Lower lobe of right lung (tissue), 2 donors: ENCODE results near the gene MBNL3. TPM values are rescaled to one million over a fixed set of nuclear protein-coding genes. Genes with fewer than 3 reads are reported as not detected.

ENCODE experiments used
- ATAC-seq, 2 donors: fragments of 200-7000 bp; cut with Tn5 transposase; one replicate each; pipeline ENCODE4 v1.9.1; 2020 to 2022; ENCODE audit warnings: mild to moderate bottlenecking in 2 of 2, moderate library complexity in 2 of 2
- DNase-seq: peaks from one replicate; pipeline ENCODE4 v3.0.0-alpha.2; 2020
- H3K27ac ChIP-seq: fragments of 200-600 bp; one replicate; pipeline ENCODE4 v1.8.0; 2022
- H3K27me3 ChIP-seq: fragments of 200-600 bp; one replicate; pipeline ENCODE4 v1.8.0; 2022; ENCODE audit warnings: low read depth
- H3K36me3 ChIP-seq: fragments of 200-600 bp; one replicate; pipeline ENCODE4 v1.8.0; 2022; ENCODE audit warnings: mild to moderate bottlenecking
- H3K4me1 ChIP-seq: fragments of 200-600 bp; one replicate; pipeline ENCODE4 v1.8.0; 2022
- H3K4me3 ChIP-seq: fragments of 200-600 bp; one replicate; pipeline ENCODE4 v1.8.0; 2022; ENCODE audit warnings: mild to moderate bottlenecking
- H3K9me3 ChIP-seq: fragments of 200-600 bp; one replicate; pipeline ENCODE4 v1.8.0; 2022
- CTCF ChIP-seq: fragments of 200-600 bp; IDR thresholded peaks from one replicate; pipeline ENCODE4 v1.8.0; 2022; ENCODE audit warnings: antibody characterized with exemption, mild to moderate bottlenecking
- intact Hi-C: fragments of 100-400 bp; cut with DNase I; formaldehyde crosslinking; loops from one replicate; pipeline ENCODE4 v1.11.0; 2022
- total RNA-seq: library from RNA; stranded (reverse); fragmentation: NEBNext Ultra II Directional; extraction: Animal tissue kit (Norgen Biotek cat#: 25700); gene quantifications from one replicate; pipeline ENCODE4 v1.2.1, GENCODE V29; 2021
- donor health status: DM: no; HTN: yes; CAD: no; lungs with severe emphysema.

The MBNL3 gene
- total RNA-seq, 1 donor from 2014 or later = 24.3 TPM

- no peaks in the 10 kb centered on the region for H3K4me1 ChIP-seq
- no peak overlapping the region for H3K27ac ChIP-seq
- H3K36me3 ChIP-seq = no peaks in the 10 kb centered on the region
- H3K27me3 ChIP-seq = no peaks in the 10 kb centered on the region
- DNase-seq (no peak), ATAC-seq (no peak)
- H3K4me3 ChIP-seq = no peak overlapping the region
- intact Hi-C loops = no loop called here
- no peaks in the 10 kb centered on the region for H3K9me3 ChIP-seq
- TF ChIP-seq CTCF = no peak
Measured at GRCh38 chrX:132367984-132368383, 120.9 kb downstream of the MBNL3 start.

- Histone ChIP-seq H3K27ac (no peak overlapping the region), H3K36me3 (no peaks in the 10 kb centered on the region), H3K4me1 (no peaks in the 10 kb centered on the region), H3K27me3 (no peaks in the 10 kb centered on the region), H3K4me3 (no peak overlapping the region), H3K9me3 (no peaks in the 10 kb centered on the region)
- intact Hi-C loops = no loop called here
- DNase-seq (no peak), ATAC-seq (no peak)
- TF ChIP-seq CTCF = no peak
Measured at GRCh38 chrX:132367314-132367713, 121.5 kb downstream of the MBNL3 start.

- no peaks in the 10 kb centered on the region for H3K36me3 ChIP-seq
- no peaks in the 10 kb centered on the region for H3K27me3 ChIP-seq
- no peaks in the 10 kb centered on the region for H3K9me3 ChIP-seq
- H3K27ac ChIP-seq = no peak overlapping the region
- TF ChIP-seq CTCF = no peak
- intact Hi-C loops = no loop called here
- H3K4me1 ChIP-seq = no peaks in the 10 kb centered on the region
- ATAC-seq (no peak), DNase-seq (no peak)
- no peak overlapping the region for H3K4me3 ChIP-seq
Measured at GRCh38 chrX:132365490-132365889, 123.3 kb downstream of the MBNL3 start.

GRCh38 chrX:132364313-132364712 is 124.5 kb downstream of the MBNL3 start:
- Histone ChIP-seq H3K36me3 (no peaks in the 10 kb centered on the region), H3K27me3 (no peaks in the 10 kb centered on the region), H3K4me1 (no peaks in the 10 kb centered on the region), H3K27ac (no peak overlapping the region), H3K9me3 (no peaks in the 10 kb centered on the region), H3K4me3 (no peak overlapping the region)
- TF ChIP-seq CTCF = no peak
- intact Hi-C loops = no loop called here
- DNase-seq (no peak), ATAC-seq (no peak)

GRCh38 chrX:132353430-132353829 is 135.4 kb downstream of the MBNL3 start:
- H3K9me3 ChIP-seq = no peaks in the 10 kb centered on the region

More at GRCh38 chrX:132353430-132353829, 135.4 kb downstream of the MBNL3 start:
- Histone ChIP-seq H3K4me1 (no peaks in the 10 kb centered on the region), H3K27me3 (no peaks in the 10 kb centered on the region), H3K36me3 (no peaks in the 10 kb centered on the region), H3K4me3 (no peak overlapping the region), H3K27ac (no peak overlapping the region)
- ATAC-seq (no peak), DNase-seq (no peak)
- intact Hi-C loops = no loop called here
- TF ChIP-seq CTCF = no peak
